CD4-positive, alpha-beta T cell treated with Interleukin-17A for 4 hours (primary cell): ENCODE results near the gene TMEM86B.

Source experiments
- DNase-seq: peaks from one replicate; pipeline ENCODE4 v3.0.0-alpha.2; 2020; ENCODE audit warnings: mixed read lengths

Gene TMEM86B

GRCh38 chr19:55228403-55229031 is at the start of gene TMEM86B:
TMEM86B (minus strand) TSS chr19:55228763; CDS start chr19:55228741, 22 bp downstream.
- DNase-seq: no peak

GRCh38 chr19:55277494-55277893 is 48.9 kb upstream of the TMEM86B start:
- no peak for DNase-seq

GRCh38 chr19:55276720-55277430 is 48.3 kb upstream of the TMEM86B start:
- DNase-seq: no peak

GRCh38 chr19:55275851-55276719 is 47.5 kb upstream of the TMEM86B start:
- no peak for DNase-seq

GRCh38 chr19:55273978-55274707 is 45.6 kb upstream of the TMEM86B start:
- no peak for DNase-seq

- DNase-seq: no peak
Measured at GRCh38 chr19:55272142-55272541, 43.6 kb upstream of the TMEM86B start.

- DNase-seq: no peak
Measured at GRCh38 chr19:55270172-55270942, 41.8 kb upstream of the TMEM86B start.

- no peak for DNase-seq
Measured at GRCh38 chr19:55269299-55269698, 40.7 kb upstream of the TMEM86B start.

- no peak for DNase-seq
Measured at GRCh38 chr19:55266840-55267239, 38.3 kb upstream of the TMEM86B start.

GRCh38 chr19:55266404-55266803 is 37.8 kb upstream of the TMEM86B start:
- DNase-seq: no peak

- no peak for DNase-seq
Measured at GRCh38 chr19:55265723-55266386, 37.3 kb upstream of the TMEM86B start.

- DNase-seq: no peak
Measured at GRCh38 chr19:55265173-55265572, 36.6 kb upstream of the TMEM86B start.

GRCh38 chr19:55264531-55264930 is 36.0 kb upstream of the TMEM86B start:
- DNase-seq: no peak

GRCh38 chr19:55262359-55262758 is 33.8 kb upstream of the TMEM86B start:
- no peak for DNase-seq

GRCh38 chr19:55261671-55262126 is 33.1 kb upstream of the TMEM86B start:
- no peak for DNase-seq

- no peak for DNase-seq
Measured at GRCh38 chr19:55259540-55260210, 31.1 kb upstream of the TMEM86B start.

GRCh38 chr19:55258828-55259539 is 30.4 kb upstream of the TMEM86B start, which contains the start of gene PPP6R1:
PPP6R1 (minus strand) TSS chr19:55259017; CDS start chr19:55247103, 11,914 bp downstream.
- DNase-seq: peak; percentile 96

- peak; percentile 60 for DNase-seq
Measured at GRCh38 chr19:55258476-55258827, 29.9 kb upstream of the TMEM86B start.

GRCh38 chr19:55257461-55258420 is 29.2 kb upstream of the TMEM86B start:
- DNase-seq: peak; percentile 31
